H9 (cell line): ENCODE data around the gene ABHD1. TPM values are rescaled to one million over a fixed set of nuclear protein-coding genes. Genes with fewer than 3 reads are reported as not detected.

Source experiments
- DNase-seq: peaks from one replicate; pipeline ENCODE4 v3.0.0-alpha.2; 2017
- H2AFZ ChIP-seq: one replicate; pipeline ENCODE4 v1.6.1; 2013; ENCODE audit warnings: mild to moderate bottlenecking, low read length, control low read depth, moderate library complexity
- H2AK5ac ChIP-seq: 2 replicates; pipeline ENCODE4 v1.6.1; 2013; ENCODE audit warnings: low read length, control low read depth, mixed read lengths; ENCODE audit not compliant: insufficient read length
- H2BK120ac ChIP-seq: one replicate; pipeline ENCODE4 v1.6.1; 2013; ENCODE audit warnings: low read depth, mild to moderate bottlenecking, low read length, control low read depth, inconsistent platforms; ENCODE audit not compliant: poor library complexity, severe bottlenecking
- H2BK12ac ChIP-seq: 2 replicates; pipeline ENCODE4 v1.6.1; 2013; ENCODE audit warnings: low read length, control low read depth, mixed read lengths, low read depth; ENCODE audit not compliant: insufficient read length
- H2BK15ac ChIP-seq: 2 replicates; pipeline ENCODE4 v1.6.1; 2013; ENCODE audit warnings: low read depth, low read length, control low read depth
- H2BK20ac ChIP-seq: one replicate; pipeline ENCODE4 v1.6.1; 2013; ENCODE audit warnings: low read depth, mild to moderate bottlenecking, low read length, control low read depth, inconsistent platforms; ENCODE audit not compliant: poor library complexity, severe bottlenecking
- H2BK5ac ChIP-seq: 2 replicates; pipeline ENCODE4 v1.6.1; 2013; ENCODE audit warnings: low read length, control low read depth, mixed read lengths; ENCODE audit not compliant: insufficient read length
- H3K14ac ChIP-seq: 2 replicates; pipeline ENCODE4 v1.6.1; 2013; ENCODE audit warnings: low read length, control low read depth; ENCODE audit not compliant: insufficient read depth
- H3K18ac ChIP-seq: 2 replicates; pipeline ENCODE4 v1.6.1; 2013; ENCODE audit warnings: low read depth, mild to moderate bottlenecking, mixed read lengths, low read length, control low read depth; ENCODE audit not compliant: insufficient read length
- H3K23ac ChIP-seq: 2 replicates; pipeline ENCODE4 v1.6.1; 2013; ENCODE audit warnings: low read length, control low read depth, mixed read lengths, low read depth; ENCODE audit not compliant: insufficient read length
- H3K23me2 ChIP-seq: 2 replicates; pipeline ENCODE4 v1.6.1; 2013; ENCODE audit warnings: low read depth, mild to moderate bottlenecking, mixed read lengths, low read length, control low read depth; ENCODE audit not compliant: insufficient read length, poor library complexity, severe bottlenecking
- H3K27ac ChIP-seq: 2 replicates; pipeline ENCODE4 v1.5.1; 2013; ENCODE audit warnings: low read length, control low read depth, mixed read lengths, low read depth; ENCODE audit not compliant: insufficient read length
- H3K27me3 ChIP-seq: 2 replicates; pipeline ENCODE4 v1.6.1; 2013; ENCODE audit warnings: low read length, control low read depth, inconsistent platforms; ENCODE audit not compliant: insufficient read depth
- H3K4ac ChIP-seq: 2 replicates; pipeline ENCODE4 v1.6.1; 2013; ENCODE audit warnings: low read depth, mild to moderate bottlenecking, control low read depth, inconsistent platforms, low read length, moderate library complexity
- H3K4me1 ChIP-seq: 2 replicates; pipeline ENCODE4 v1.6.1; 2013; ENCODE audit warnings: low read length, control low read depth, inconsistent platforms; ENCODE audit not compliant: insufficient read depth
- H3K4me2 ChIP-seq: 2 replicates; pipeline ENCODE4 v1.6.1; 2013; ENCODE audit warnings: low read length, control low read depth, mixed read lengths; ENCODE audit not compliant: insufficient read length, insufficient read depth
- H3K56ac ChIP-seq: 2 replicates; pipeline ENCODE4 v1.6.1; 2013; ENCODE audit warnings: low read depth, mild to moderate bottlenecking, mixed read lengths, low read length, control low read depth; ENCODE audit not compliant: insufficient read length
- H3K79me1 ChIP-seq: 2 replicates; pipeline ENCODE4 v1.6.1; 2013; ENCODE audit warnings: low read depth, mild to moderate bottlenecking, moderate library complexity, low read length, control low read depth, inconsistent platforms; ENCODE audit not compliant: insufficient read depth, poor library complexity, severe bottlenecking
- H3K79me2 ChIP-seq: 2 replicates; pipeline ENCODE4 v1.6.1; 2013; ENCODE audit warnings: low read length, control low read depth, inconsistent platforms; ENCODE audit not compliant: insufficient read depth
- H3K9ac ChIP-seq: 2 replicates; pipeline ENCODE4 v1.6.1; 2013; ENCODE audit warnings: low read length, control low read depth, mixed read lengths; ENCODE audit not compliant: insufficient read length; ENCODE audit errors: extremely low read depth
- H3K9me3 ChIP-seq: one replicate; pipeline ENCODE4 v1.6.1; 2013; ENCODE audit warnings: low read depth, low read length, inconsistent platforms; ENCODE audit not compliant: control insufficient read depth
- H3T11ph ChIP-seq: one replicate; pipeline ENCODE4 v1.6.1; 2013; ENCODE audit warnings: mild to moderate bottlenecking, low read length, control low read depth, inconsistent platforms
- H4K20me1 ChIP-seq: one replicate; pipeline ENCODE4 v1.6.1; 2013; ENCODE audit not compliant: control insufficient read depth, insufficient read length, insufficient read depth
- H4K5ac ChIP-seq: 2 replicates; pipeline ENCODE4 v1.6.1; 2013; ENCODE audit warnings: low read depth, mild to moderate bottlenecking, mixed read lengths, low read length, control low read depth; ENCODE audit not compliant: insufficient read length
- H4K8ac ChIP-seq: replicated peaks from 2 replicates; pipeline ENCODE4 v1.6.1; 2013; ENCODE audit warnings: low read length, control low read depth, mixed read lengths, low read depth; ENCODE audit not compliant: insufficient read length
- H4K91ac ChIP-seq: 2 replicates; pipeline ENCODE4 v1.6.1; 2013; ENCODE audit warnings: low read depth, mild to moderate bottlenecking, moderate library complexity, mixed read lengths, low read length, control low read depth; ENCODE audit not compliant: insufficient read length
- H3K27ac Mint-ChIP-seq, 3 experiments: 2 replicates in 2 of 3; 3 replicates in 1 of 3; pipeline ENCODE4 v1.8.0; 2020 to 2021; ENCODE audit warnings: mixed read lengths in 3 of 3, mild to moderate bottlenecking in 1 of 3, moderate library complexity in 1 of 3
- H3K27me3 Mint-ChIP-seq: 2 replicates; pipeline ENCODE4 v1.8.0; 2021; ENCODE audit warnings: low read depth, mild to moderate bottlenecking, moderate library complexity, mixed read lengths
- H3K36me3 Mint-ChIP-seq, 3 experiments: 2 replicates in 2 of 3; 3 replicates in 1 of 3; pipeline ENCODE4 v1.8.0; 2020 to 2021; ENCODE audit warnings: low read depth in 3 of 3, mixed read lengths in 3 of 3; ENCODE audit not compliant: insufficient read depth in 1 of 3
- H3K4me1 Mint-ChIP-seq, 2 experiments: 2 replicates each; pipeline ENCODE4 v1.8.0; 2020; ENCODE audit warnings: mixed read lengths in 2 of 2
- H3K4me3 Mint-ChIP-seq, 2 experiments: 2 replicates in 1 of 2; 3 replicates in 1 of 2; pipeline ENCODE4 v1.8.0; 2020 to 2021; ENCODE audit warnings: mild to moderate bottlenecking in 2 of 2, mixed read lengths in 2 of 2, moderate library complexity in 1 of 2
- H3K9me3 Mint-ChIP-seq, 2 experiments: 2 replicates in 1 of 2; 3 replicates in 1 of 2; pipeline ENCODE4 v1.8.0; 2020; ENCODE audit warnings: mild to moderate bottlenecking in 2 of 2, mixed read lengths in 2 of 2, moderate library complexity in 1 of 2
- WGBS: extraction: QIAGEN DNeasy Blood & Tissue Kit; methylation state at CpG from one replicate; pipeline ENCODE4 v1.1.7; 2013; ENCODE audit warnings: missing lambda C conversion rate, low lambda C conversion rate, mixed read lengths; ENCODE audit not compliant: insufficient read length; ENCODE audit errors: extremely low coverage; 5-methylcytosine and 5-hydroxymethylcytosine counted together
- total RNA-seq: library from RNA; stranded (reverse); gene quantifications from 2 replicates; pipeline ENCODE4 v1.2.1, GENCODE V29; 2021
- TF ChIP-seq, protein P1 (sequence below): fragments of 200-600 bp; sonication (generic); conservative IDR thresholded peaks from 3 replicates; pipeline ENCODE4 v1.8.0; 2021; ENCODE audit warnings: antibody characterized with exemption, mild to moderate bottlenecking

ABHD1 gene
- total RNA-seq, 1 experiment from 2014 or later = 0.31 TPM

DNA sequence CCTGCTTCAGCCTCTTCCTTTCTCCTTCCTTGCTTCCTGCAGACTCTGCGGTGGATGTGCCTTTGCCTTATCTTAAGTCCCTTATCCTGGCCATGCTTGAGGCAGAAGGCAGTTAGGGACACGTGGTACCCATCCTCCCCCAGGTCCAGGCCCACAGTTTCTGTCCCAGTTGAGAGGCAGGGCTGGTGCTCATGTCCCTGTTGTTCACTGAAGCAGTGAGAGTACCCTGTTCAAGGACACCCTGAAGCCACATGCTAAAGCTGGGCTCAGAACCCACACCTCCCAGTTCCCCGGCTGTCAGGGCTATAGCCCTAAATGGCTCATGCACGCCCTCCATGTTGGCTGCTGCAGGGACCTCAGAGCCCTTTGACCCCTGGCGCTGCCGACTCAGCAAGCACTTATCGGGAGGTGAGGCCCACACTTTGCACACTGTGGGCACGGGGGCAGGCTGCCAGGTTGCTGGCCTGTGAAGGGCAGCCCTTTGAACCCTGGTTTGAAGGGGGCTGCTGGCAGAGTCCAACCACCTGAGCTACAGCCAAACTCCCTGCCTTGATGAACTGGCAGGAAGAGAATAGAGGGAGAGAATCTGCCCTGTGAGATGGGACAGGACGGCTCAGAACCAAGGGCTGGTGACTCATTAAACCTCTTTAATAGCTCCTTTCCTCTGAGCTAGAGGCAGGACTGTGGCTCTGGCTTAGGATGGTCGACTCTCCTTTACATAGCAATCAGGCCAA lies 30.8 kb upstream of the ABHD1 start:
- no peaks in the 10 kb centered on the region for H3K23me2 ChIP-seq
- H3K4ac ChIP-seq = no peak overlapping the region
- no peak overlapping the region for H4K8ac ChIP-seq
- no peaks in the 10 kb centered on the region; the same call in 1 of the 2 replicates for H3K27me3 Mint-ChIP-seq
- H2BK12ac ChIP-seq = no peak overlapping the region
- no peak overlapping the region for H3K4me3 Mint-ChIP-seq
- H2BK15ac ChIP-seq = no peak overlapping the region
- no peaks in the 10 kb centered on the region for H3K27me3 ChIP-seq
- WGBS = no CpG with 5 or more reads among the region's 10 CpGs
- H3K79me1 ChIP-seq = no peaks in the 10 kb centered on the region
- no peak for DNase-seq
- H3K14ac ChIP-seq = no peak overlapping the region
- H3K9me3 Mint-ChIP-seq = no peaks in the 10 kb centered on the region; a peak in 1 of 5 replicates
- H3K23ac ChIP-seq = no peak overlapping the region
- H3K4me2 ChIP-seq = no peak overlapping the region
- no peak overlapping the region for H3K27ac ChIP-seq
- TF ChIP-seq, protein P1, sequence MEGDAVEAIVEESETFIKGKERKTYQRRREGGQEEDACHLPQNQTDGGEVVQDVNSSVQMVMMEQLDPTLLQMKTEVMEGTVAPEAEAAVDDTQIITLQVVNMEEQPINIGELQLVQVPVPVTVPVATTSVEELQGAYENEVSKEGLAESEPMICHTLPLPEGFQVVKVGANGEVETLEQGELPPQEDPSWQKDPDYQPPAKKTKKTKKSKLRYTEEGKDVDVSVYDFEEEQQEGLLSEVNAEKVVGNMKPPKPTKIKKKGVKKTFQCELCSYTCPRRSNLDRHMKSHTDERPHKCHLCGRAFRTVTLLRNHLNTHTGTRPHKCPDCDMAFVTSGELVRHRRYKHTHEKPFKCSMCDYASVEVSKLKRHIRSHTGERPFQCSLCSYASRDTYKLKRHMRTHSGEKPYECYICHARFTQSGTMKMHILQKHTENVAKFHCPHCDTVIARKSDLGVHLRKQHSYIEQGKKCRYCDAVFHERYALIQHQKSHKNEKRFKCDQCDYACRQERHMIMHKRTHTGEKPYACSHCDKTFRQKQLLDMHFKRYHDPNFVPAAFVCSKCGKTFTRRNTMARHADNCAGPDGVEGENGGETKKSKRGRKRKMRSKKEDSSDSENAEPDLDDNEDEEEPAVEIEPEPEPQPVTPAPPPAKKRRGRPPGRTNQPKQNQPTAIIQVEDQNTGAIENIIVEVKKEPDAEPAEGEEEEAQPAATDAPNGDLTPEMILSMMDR = no peak
- no peak overlapping the region for H3K56ac ChIP-seq
- no peak overlapping the region for H2BK5ac ChIP-seq
- no peaks in the 10 kb centered on the region for H3K9me3 ChIP-seq
- peaks cover 3% of the 10 kb centered on the region for H4K20me1 ChIP-seq
- peaks cover 6% of the 10 kb centered on the region in 2 experiments for H3K4me1 Mint-ChIP-seq
- H4K91ac ChIP-seq = no peak overlapping the region
- no peak overlapping the region for H3K18ac ChIP-seq
- H2AK5ac ChIP-seq = no peak overlapping the region
- no peak overlapping the region for H4K5ac ChIP-seq
- H3T11ph ChIP-seq = no peak overlapping the region
- H3K27ac Mint-ChIP-seq = peak overlapping the region in 1 of 3 experiments; percentile 58; a peak in 1 of 7 replicates
- H3K79me2 ChIP-seq = no peaks in the 10 kb centered on the region
- H3K36me3 Mint-ChIP-seq = no peaks in the 10 kb centered on the region
- H2BK120ac ChIP-seq = no peak overlapping the region
- H2AFZ ChIP-seq = no peak overlapping the region
- H3K9ac ChIP-seq = no peak overlapping the region
- H3K4me1 ChIP-seq = no peaks in the 10 kb centered on the region
- H2BK20ac ChIP-seq = no peak overlapping the region
